Right lobe of liver (tissue), 6 donors: ENCODE data around the gene HOXD10. TPM values are rescaled to one million over a fixed set of nuclear protein-coding genes. Genes with fewer than 3 reads are reported as not detected.

Experiments
- ATAC-seq, 4 donors: fragments of 200-7000 bp; cut with Tn5 transposase; one replicate each; pipeline ENCODE4 v1.9.1; 2020; ENCODE audit warnings: mild to moderate bottlenecking in 4 of 4, moderate library complexity in 4 of 4
- DNase-seq, 3 donors: peaks; one replicate each; pipeline ENCODE4 v3.0.0-alpha.2; 2020
- H3K27ac ChIP-seq, 3 donors: fragments of 200-600 bp; one replicate each; pipeline ENCODE4 v1.8.0; 2022
- H3K27me3 ChIP-seq, 2 donors: fragments of 200-600 bp; one replicate each; pipeline ENCODE4 v1.8.0; 2022
- H3K36me3 ChIP-seq, 4 donors: fragments of 200-600 bp; sonication (generic) in 1 of 4; one replicate each; pipeline versions ENCODE4 v1.5.1 to v1.8.0; 2017 to 2022; ENCODE audit warnings: control low read depth in 1 of 4
- H3K4me1 ChIP-seq, 4 donors: fragments of 200-600 bp; sonication (generic) in 1 of 4; one replicate each; pipeline versions ENCODE4 v1.5.1 to v1.8.0; 2017 to 2022; ENCODE audit warnings: control low read depth in 1 of 4
- H3K4me3 ChIP-seq, 3 donors: fragments of 200-600 bp; one replicate each; pipeline ENCODE4 v1.8.0; 2022
- H3K9me3 ChIP-seq, 4 donors: fragments of 200-600 bp; sonication (generic) in 1 of 4; one replicate each; pipeline versions ENCODE4 v1.5.1 to v1.8.0; 2017 to 2022; ENCODE audit warnings: control low read depth in 1 of 4
- POLR2A ChIP-seq: fragments of 450-650 bp; IDR thresholded peaks from one replicate; pipeline ENCODE4 v1.6.1; 2017; ENCODE audit warnings: antibody characterized with exemption, mild to moderate bottlenecking
- WGBS: methylation state at CpG from one replicate; pipeline ENCODE4 v1.1.6; 2018; ENCODE audit warnings: low coverage, low lambda C conversion rate; ENCODE audit not compliant: insufficient coverage; ENCODE audit errors: missing lambda C conversion rate; 5-methylcytosine and 5-hydroxymethylcytosine counted together
- intact Hi-C, 2 donors: fragments of 100-400 bp; cut with DNase I; formaldehyde crosslinking; loops; one replicate each; pipeline versions ENCODE4 v1.11.2 to v1.14.1; 2022
- total RNA-seq, 6 experiments: library from RNA; depleted of rRNA in 2 of 6; stranded (reverse); fragments of >200 nt in 2 of 6; fragmentation: NEBNext Ultra II Directional in 3 of 6; extraction: Animal tissue kit (Norgen Biotek cat#: 25700) in 3 of 6; gene quantifications; one replicate each; pipeline versions ENCODE4 v1.1.0 to v1.2.4, GENCODE V29; 2016 to 2023
- TF ChIP-seq, protein P1 (sequence below), 4 donors: fragments of 200-600 bp in 3 of 4; fragments of 450-650 bp in 1 of 4; IDR thresholded peaks; one replicate each; pipeline versions ENCODE4 v1.5.1 to v1.8.0; 2016 to 2022; ENCODE audit warnings: antibody characterized with exemption in 4 of 4, mild to moderate bottlenecking in 2 of 4
- donor health status: DM: no; HTN: yes; CAD: no.
- donor health status: DM: no; HTN: no; CAD: no.
- donor health status: DM: no; HTN: no; CAD: no.
- donor health status: DM: no; HTN: yes; CAD: no.
- donor health status: DM: no; HTN: yes; CAD: no.

HOXD10 gene
- total RNA-seq, 6 experiments from 2014 or later: not detected

DNA sequence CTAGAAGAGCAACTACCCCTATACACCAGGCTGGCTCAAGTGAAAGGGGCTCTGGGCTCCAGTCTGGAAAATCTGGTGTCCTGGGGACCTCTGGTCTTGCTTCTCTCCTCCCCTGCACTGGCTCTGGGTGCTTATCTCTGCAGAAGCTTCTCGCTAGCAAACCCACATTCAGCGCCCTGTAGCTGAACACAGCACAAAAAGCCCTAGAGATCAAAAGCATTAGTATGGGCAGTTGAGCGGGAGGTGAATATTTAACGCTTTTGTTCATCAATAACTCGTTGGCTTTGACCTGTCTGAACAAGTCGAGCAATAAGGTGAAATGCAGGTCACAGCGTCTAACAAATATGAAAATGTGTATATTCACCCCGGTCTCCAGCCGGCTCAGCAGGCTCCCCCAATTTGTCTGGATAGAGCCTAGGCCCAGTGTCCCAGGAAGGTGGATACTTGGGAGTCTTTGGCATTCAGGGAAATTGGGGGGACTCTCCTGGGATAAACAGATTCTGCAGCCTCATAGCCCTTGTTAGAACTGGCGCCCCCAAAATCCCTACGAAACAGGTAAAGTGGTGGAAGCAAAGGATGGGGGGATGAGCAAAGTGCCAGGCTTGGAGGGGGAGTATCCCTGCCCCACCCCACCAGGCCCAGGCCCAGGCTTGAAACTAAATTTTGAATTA is 32.3 kb downstream of the HOXD10 start:
- Histone ChIP-seq H3K4me3 (no peak overlapping the region), H3K4me1 (no peaks in the 10 kb centered on the region), H3K36me3 (no peaks in the 10 kb centered on the region), H3K27ac (no peak overlapping the region), H3K27me3 (peaks cover 0 to 67% of the 10 kb centered on the region in 2 donors), H3K9me3 (no peaks in the 10 kb centered on the region)
- intact Hi-C loops: loop anchor here (10.0 kb wide), 3 partner anchors 306 to 486 kb away; no protein-coding TSS in a partner anchor
- no peak for TF ChIP-seq POLR2A
- TF ChIP-seq, protein P1, sequence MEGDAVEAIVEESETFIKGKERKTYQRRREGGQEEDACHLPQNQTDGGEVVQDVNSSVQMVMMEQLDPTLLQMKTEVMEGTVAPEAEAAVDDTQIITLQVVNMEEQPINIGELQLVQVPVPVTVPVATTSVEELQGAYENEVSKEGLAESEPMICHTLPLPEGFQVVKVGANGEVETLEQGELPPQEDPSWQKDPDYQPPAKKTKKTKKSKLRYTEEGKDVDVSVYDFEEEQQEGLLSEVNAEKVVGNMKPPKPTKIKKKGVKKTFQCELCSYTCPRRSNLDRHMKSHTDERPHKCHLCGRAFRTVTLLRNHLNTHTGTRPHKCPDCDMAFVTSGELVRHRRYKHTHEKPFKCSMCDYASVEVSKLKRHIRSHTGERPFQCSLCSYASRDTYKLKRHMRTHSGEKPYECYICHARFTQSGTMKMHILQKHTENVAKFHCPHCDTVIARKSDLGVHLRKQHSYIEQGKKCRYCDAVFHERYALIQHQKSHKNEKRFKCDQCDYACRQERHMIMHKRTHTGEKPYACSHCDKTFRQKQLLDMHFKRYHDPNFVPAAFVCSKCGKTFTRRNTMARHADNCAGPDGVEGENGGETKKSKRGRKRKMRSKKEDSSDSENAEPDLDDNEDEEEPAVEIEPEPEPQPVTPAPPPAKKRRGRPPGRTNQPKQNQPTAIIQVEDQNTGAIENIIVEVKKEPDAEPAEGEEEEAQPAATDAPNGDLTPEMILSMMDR (IDR thresholded peaks at IDR 0.05): no peak
- WGBS: 18% methylated on average over 9 of the region's 11 CpGs
- DNase-seq (no peak), ATAC-seq (no peak)

DNA sequence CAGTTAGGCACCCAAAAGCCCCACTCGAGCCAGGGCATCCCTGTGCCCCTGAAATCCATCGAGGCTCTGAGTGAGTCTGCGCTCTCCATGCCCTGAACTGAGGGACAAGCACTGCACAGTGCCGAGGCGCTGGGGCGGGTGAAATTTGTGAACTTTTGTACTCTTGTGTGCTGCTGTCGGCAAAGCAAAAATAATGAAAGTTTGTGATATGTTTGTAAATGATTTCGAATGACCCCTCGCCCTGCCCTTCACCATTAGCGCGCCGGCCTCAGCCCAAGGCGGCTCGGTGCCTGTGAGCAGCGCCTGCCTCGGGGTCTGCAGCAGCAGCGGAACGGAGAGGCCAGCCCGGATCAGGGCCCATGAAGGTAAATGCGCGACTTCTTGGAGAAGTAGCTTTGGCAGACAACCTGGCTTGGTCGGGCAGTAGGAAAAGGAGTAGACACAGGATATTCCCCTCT is 32.9 kb downstream of the HOXD10 start:
- TF ChIP-seq, protein P1 (IDR thresholded peaks at IDR 0.05): no peak
- TF ChIP-seq POLR2A: no peak
- no peak overlapping the region for H3K4me3 ChIP-seq
- WGBS: 6% methylated on average over 9 of the region's 22 CpGs
- ATAC-seq (no peak), DNase-seq (no peak)
- intact Hi-C loops: loop anchor here (10.0 kb wide), 3 partner anchors 305 to 485 kb away; no protein-coding TSS in a partner anchor
- no peak overlapping the region for H3K27ac ChIP-seq
- H3K9me3 ChIP-seq: no peaks in the 10 kb centered on the region
- H3K4me1 ChIP-seq: no peaks in the 10 kb centered on the region
- no peaks in the 10 kb centered on the region for H3K36me3 ChIP-seq
- H3K27me3 ChIP-seq: peaks cover 0 to 71% of the 10 kb centered on the region in 2 donors

DNA sequence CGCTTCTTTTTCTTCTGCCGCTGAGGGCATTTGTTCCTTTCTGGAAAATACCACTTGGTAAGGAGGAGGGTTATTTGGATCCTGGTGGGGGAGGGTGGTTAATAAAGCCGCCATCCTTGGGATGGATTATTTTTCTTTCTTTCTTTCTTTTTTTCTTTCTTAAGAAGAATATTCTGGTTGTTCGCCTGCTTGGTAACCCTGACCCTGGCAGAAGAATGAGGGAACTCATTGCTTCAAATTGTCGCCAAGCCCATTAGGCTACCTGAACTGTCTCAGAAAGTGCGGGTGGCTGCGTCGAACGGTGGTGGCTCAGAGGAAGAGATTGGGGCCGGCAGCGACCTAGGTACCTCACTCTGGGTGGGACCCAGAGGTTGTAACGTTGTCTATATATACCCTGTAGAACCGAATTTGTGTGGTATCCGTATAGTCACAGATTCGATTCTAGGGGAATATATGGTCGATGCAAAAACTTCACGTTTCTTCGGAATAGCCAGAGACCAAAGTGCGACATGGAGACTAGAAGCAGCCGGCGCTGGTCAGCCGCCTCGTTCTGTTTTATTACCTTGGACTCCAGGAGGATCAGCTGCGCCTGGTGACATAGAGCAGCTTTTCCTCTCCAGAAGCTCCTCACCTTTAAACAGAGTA is 33.5 kb downstream of the HOXD10 start:
- H3K9me3 ChIP-seq: no peaks in the 10 kb centered on the region
- H3K27ac ChIP-seq: no peak overlapping the region
- DNase-seq (no peak), ATAC-seq (no peak)
- no peaks in the 10 kb centered on the region for H3K36me3 ChIP-seq
- no peak overlapping the region for H3K4me3 ChIP-seq
- no peak for TF ChIP-seq POLR2A
- TF ChIP-seq, protein P1 (IDR thresholded peaks at IDR 0.05): no peak
- 13% methylated on average over 20 of the region's 24 CpGs for WGBS
- peaks cover 0 to 71% of the 10 kb centered on the region in 2 donors for H3K27me3 ChIP-seq
- intact Hi-C loops: loop anchor here (10.0 kb wide), 3 partner anchors 305 to 485 kb away; no protein-coding TSS in a partner anchor
- H3K4me1 ChIP-seq: no peaks in the 10 kb centered on the region

DNA sequence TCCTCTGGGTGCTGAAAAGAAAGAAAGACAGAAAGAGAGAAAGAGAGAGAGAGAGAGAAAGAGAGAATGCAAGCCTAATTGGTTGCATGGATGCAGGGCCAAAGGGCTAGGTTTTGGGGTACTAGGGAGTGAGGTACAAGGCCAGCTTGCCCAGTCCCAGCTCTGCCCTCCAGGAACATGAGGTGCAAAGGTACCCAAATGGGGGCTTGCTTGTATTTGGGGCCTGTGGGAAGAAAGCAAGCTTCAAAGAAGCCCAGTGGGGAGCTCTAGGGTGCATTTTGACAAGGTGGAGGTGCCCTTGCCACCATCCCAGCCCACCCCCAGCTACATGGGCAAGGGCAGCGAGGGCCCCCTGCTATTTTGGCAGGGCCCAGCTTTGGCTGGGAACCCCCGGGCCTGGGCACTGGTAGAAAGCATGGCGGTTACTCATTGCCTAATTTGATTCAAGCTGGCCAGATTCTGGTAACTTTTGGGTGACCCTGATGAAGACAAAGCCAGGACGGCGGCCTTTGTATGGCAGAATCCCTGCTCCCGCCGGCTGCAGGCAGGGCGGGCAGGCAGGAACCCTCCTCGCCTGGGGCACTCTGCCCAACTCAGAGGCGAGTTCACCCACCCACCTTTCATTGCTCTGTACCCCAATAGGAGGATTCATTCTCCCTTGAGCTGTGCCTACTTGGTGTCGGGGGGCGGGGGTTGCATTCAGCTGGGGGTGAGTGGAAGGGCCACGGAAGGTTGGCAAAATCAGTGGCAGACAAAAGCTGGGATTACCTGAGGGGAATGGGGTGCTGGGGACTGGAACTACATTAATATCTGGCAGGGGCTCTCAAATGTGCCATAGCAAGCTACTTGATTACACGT is 34.2 kb downstream of the HOXD10 start:
- Histone ChIP-seq H3K4me1 (no peaks in the 10 kb centered on the region), H3K9me3 (no peaks in the 10 kb centered on the region), H3K36me3 (no peaks in the 10 kb centered on the region), H3K27me3 (peaks cover 0 to 76% of the 10 kb centered on the region in 2 donors), H3K27ac (no peak overlapping the region), H3K4me3 (no peak overlapping the region)
- intact Hi-C loops: no loop called here
- TF ChIP-seq, protein P1 (IDR thresholded peaks at IDR 0.05): no peak
- TF ChIP-seq POLR2A: no peak
- DNase-seq (no peak), ATAC-seq (no peak)
- WGBS: 6% methylated on average over 6 of the region's 14 CpGs
